ENCODE data around the gene USP6NL.

GRCh38 chr10:11601670-11602069, 9.8 kb downstream of the USP6NL start:
- no peak for TF ChIP-seq CTCF (conservative IDR thresholded peaks at IDR 0.05)
- TF ChIP-seq EZH2 (IDR thresholded peaks at IDR 0.05; ENCODE audit: low read depth), result no peak
